Activated CD4-positive, alpha-beta T cell treated with anti-CD3 and anti-CD28 coated beads, Interleukin-10, Interleukin-2, amounts not matched to agents 100 ng/mL and 50 ng/mL, durations not matched to agents 16 hours and 8 hours (primary cell): ENCODE data around the gene ZAP70.
"Not testable (repeated sequence)": the region's sequence is repeated elsewhere in the genome, so short reads cannot be mapped to it uniquely, and the experiment has no call there.

Source experiments
- DNase-seq: peaks from one replicate; pipeline ENCODE4 v3.0.0-alpha.2; 2020

The ZAP70 gene

DNA sequence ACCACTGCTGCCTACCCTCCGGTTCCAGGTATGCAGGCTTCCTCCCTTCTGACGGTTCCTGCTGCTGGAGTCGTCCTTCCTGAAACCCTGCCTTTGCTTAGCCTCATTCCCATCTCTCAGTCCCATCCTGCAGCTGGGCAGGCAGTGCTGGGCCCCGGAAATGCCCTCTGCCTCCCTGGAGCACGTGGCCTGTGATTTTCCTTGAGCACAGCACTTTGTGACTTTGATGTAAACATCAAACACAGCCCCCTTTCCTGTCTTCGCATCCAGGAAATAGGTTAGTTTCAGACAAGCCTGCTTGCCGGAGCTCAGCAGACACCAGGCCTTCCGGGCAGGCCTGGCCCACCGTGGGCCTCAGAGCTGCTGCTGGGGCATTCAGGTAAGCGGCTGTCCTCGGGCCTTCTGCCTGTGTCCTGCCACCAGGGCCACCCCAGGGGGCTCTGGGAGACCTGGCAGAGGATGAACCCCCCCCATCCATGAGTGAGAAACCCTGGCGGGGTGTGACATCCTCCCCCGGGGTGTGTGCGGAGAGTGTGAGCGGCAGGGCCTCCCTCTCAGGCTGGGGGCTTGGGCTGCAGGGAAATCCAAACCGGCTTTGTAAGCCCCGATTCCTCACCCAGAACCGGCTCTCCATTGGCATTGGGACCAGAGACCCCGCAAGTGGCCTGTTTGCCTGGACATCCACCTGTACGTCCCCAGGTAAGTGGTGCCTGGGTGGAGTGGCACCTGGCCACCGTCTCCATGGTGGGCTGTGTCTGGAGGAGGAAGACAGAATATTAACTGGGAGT lies at the start of gene ZAP70:
Gene ZAP70, plus strand, starts transcription at position 281 of the 788 bp plus-strand sequence. CDS start 10,461 bp downstream, outside the sequence.
- peak; percentile 85 for DNase-seq

DNA sequence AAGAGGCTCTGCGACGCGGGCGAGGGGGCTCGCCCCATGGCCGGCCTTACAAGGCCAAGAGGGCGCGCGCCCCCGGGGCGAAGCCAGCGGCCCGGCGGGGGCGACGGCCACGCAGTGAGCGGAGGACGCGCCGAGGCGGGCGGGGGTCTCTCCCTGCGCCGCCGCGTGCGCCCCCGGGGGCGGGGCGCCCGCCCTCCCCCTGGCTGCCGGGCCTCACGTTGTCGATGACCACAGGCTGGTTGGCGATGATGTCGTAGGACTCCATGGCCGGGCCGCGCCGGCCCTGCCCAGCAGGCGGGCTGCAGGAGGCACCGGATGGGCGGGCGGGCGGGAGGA lies 49.8 kb upstream of the ZAP70 start:
- DNase-seq = no peak

DNA sequence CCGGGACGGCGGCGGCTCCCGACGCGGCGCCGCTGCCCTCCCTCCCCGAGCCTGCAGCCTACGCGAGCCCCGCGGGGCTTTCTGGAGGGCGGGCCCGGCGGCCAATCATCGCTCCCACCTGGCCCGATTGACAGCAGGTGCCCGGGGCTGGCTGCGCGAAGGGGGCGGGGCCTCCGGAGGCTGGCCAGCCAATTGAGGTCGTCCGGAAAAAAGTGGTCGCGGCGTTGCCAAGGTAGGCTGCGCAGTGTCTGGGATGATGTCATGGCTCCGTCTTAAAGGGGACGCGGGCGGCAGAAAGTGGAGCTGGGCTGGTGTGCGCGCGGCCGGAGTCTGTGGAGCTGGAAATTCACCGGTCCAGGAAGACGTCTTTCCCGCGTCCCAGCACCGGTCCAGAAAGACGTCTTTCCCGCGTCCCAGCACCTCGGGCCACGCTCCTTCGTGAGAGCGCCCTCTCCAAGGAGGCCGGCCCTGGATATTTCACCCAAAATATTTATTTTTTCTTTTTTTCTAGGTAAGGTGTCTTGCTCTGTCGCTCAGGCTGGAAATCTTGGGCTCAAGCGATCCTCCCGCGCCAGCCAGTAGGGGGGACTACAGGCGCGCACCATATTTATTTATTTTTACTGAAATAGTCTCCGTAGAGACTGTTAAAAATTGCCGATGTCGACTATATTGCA lies 49.3 kb upstream of the ZAP70 start, which contains the start of gene ACTR1B:
Gene ACTR1B, minus strand, starts transcription at position 83 of the 674 bp plus-strand sequence. CDS start 154 bp downstream, outside the sequence.
- peak; percentile 99 for DNase-seq

DNA sequence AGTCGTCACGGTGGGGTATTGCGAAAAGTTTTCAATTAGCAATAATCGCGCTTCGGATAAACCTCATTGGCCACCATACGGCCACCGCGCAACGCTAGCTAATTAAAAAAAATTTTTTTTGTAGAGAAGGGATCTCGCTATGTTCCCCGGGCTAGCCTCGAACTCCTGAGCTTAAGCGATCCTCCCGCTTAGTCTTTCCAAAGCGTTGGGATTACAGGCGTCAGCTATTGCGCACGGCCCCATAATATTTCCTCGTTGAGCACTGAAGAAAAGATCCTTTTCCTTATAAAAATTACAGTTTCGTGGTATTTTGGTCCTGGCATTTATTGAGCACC lies 48.8 kb upstream of the ZAP70 start:
- no peak for DNase-seq

DNA sequence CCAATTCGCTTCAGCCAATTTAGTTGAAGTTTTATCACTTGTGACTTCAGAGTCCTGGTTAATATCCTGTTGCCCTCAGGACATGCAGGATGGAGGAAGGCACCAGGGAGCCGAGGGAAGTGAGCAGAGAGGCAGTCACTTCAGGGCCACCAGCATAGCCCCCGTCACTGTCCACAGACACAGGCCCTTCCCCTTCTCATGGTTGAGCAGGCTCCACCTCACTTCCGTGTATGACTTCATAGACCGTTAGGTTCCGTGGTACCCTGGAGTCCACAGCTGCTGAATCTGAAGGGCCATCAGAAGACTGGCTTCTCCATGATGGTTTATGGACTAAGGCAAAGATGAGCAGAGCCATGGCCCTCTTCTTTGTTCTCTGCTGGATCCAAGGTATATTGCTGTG lies 43.9 kb upstream of the ZAP70 start, which contains the start of gene C2orf92:
Gene C2orf92, plus strand, starts transcription at position 266 of the 400 bp plus-strand sequence. Its CDS starts 76 bp downstream, at position 342.
- no peak for DNase-seq

DNA sequence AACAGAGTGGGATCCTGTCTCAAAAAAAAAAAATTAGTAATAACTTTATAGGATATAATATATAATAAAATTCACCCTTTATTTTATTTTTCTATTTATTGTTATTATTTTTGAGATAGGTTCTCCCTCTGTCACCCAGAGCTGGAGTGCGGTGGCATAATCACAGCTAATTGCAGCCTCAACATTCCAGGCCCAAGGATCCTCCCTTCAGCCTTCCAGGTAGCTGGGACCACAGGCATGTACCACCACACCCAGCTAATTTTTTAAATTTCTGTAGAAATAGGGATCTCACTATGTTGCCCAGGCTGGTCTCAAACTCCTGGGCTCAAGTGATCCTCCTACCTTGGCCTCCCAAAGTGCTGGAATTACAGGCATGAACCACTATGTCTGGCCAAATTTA lies 42.9 kb upstream of the ZAP70 start:
- no peak for DNase-seq

DNA sequence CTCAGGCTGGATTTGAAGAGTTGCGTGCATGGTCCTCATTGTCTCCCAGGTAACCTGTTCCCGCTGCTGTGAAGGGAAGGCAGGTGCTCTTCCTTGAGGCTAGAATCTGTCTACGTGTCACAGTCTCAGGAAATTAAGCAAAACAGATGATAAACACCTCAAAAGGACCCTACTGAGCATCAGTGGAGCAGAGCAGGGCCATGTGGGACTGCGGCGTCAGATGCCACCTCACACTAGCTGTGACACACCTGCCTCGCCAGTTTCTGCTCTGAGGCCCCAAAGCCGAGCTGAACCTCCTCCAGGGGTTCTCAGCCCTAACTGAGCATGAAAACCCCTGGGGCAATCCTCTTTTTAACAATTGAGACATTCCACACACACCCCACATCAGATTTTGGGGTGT lies 41.9 kb upstream of the ZAP70 start:
- no peak for DNase-seq

DNA sequence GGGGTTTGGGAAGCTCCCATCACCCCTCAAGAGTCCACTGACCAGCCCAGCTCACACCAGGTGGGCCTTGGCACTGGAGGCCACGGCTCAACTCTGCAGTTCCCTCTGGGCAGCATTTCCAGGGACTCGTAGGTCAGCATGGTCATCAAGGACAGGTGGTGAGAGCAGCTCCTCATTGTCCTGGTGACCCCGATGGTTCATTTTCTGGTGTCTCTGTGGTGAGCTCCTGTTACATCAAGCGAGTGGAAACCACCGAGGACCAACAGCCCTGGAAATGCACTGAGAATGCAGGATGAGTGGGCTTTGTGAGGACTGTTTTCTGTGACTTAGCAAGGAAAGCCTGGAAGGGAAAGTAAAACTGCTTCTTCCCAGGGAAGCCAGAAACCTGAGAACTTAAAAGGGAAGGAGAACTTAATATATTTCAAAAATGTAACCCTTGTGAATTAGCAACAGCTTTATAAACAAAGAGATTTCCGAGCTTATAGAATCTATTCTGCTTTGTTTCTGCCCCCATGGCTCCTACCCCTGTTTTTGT lies 40.7 kb upstream of the ZAP70 start:
- not testable (repeated sequence) for DNase-seq

DNA sequence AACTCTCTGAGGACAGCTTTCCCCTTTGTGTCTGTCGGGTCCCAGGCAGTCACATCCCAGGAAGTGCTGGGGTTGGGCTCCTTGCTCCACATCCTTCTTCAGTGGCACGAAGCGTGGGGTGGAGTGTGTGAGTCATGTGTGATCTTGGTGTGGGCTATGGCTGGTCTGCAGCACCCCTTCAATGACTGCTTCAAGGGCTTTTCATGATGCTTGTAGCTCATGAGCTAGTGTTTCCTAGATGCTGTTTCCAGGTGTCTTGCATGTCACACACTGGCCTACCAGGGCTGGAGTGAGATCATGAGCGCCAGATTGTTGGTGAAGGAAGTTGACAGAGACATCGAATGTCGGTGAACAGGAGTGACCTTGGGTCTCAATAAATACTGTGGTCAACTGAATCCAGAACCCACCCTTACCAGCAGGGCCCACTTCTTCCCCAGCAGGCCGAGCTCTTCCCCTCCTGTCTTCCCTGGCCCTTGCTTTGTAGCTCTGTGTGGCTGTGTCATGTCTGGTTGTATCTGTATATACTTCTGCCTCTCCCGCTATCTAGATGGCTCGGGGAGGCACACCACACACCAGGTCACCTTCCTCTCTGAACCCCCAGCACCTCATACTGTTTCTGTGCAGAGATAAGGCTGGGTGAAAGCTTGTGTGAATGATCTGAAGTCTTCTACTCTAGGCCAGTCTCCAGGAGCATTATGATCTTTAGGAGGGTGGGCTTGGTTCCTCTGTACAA lies 40.0 kb upstream of the ZAP70 start:
- peak; percentile 31 for DNase-seq

DNA sequence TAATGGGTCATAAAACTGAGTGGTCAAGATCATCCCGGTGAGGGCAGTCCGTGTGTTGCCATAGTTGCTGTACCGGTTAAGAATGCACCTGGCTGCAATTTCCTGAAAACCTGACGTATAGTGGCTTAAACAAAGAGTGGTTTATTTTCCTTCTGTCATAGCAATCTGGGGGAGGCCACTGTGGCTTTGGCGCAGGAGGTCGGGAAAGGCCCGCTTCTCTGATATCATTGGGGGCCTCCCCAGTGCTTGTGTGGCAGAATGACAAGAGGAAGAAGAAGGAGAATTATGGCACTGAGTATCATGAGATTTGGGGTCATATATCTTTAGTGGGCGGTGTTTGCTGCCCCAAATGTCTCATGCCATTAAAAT lies 39.5 kb upstream of the ZAP70 start:
- peak; percentile 32 for DNase-seq

DNA sequence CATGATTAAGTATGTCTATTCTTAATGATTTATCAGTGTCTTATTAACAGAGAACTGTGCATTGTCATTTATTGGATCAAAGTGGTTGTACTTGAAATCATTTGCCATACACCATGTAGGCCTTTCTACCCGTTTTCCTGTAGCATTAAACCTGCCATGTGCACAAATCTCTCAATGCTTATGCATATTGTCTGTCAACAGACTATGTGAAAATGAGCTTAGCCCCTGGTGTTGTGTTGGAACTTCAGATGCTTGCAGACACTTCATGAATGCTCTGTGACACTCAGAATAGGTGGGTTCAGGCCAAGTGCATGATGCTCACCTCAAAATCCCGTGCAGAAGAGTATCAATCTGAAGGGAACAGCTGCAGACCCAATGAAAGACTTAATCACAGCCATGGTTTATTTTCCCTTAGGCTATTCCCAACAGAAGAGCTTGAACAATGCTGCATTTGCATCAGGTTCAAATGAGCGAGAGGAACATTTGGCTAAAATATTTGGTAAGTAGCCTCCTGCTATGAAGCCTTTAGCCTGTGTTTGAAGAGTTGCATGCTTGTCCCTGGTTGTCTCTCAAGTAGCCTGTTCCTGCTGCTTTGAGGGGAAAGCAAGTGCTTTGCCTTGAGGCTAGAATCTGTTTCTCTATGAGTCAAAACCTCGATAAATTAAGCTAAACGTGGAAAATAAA lies 37.8 kb upstream of the ZAP70 start:
- DNase-seq = no peak

DNA sequence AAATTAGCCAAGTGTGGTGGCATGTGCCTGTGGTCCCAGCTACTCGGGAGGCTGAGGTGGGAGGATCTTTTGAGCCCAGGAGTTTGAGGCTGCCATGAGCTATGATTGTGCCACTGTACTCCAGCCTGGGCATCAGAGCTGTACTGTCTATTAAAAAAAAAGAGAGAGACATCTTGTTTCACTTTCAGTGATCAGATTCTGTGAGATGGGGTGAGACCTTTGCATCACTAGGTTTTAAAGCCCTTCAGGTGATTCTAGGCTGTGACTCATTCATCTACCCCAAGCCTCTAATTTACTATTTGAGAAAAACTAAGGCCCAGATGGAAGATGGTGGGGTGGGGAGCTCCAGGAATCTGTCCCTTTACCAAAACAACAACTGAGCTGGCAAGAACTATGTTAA lies 36.8 kb upstream of the ZAP70 start:
- peak; percentile 45 for DNase-seq

DNA sequence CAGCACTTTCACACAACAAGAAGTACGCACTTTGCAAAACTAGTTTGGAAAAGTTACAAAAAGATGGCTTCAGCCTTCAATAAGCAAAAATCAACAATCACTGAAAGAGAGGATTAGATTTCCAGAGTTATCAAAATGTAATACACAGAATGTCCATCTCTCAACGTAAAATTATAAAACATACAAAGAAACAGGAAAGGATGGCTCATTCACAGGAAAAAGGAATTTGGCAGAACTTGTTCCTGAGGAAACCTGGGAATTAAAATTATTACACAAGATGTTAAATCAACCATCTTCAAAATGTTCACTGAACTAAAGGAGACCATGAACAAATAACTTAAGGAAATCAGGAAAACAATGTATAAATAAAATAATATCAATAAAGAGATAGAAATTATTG lies 35.9 kb upstream of the ZAP70 start:
- DNase-seq = no peak

DNA sequence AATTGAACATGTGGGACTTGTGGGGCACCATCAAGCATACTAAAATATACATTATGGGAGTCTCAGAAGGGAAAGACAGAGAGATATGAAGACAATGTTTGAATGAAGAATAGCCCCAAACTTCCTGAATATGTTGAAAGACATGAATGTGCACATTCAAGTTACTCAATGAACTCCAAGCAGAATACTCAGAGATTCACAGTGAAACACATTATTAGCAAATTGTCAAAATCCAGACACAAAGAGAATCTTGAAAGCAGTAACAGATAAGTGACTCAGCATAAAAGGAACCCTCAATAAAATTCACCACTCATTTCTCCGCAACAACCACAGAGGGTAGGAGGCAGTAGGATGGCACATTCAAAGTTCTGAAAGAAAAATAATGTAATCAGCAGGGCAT lies 35.1 kb upstream of the ZAP70 start:
- no peak for DNase-seq

DNA sequence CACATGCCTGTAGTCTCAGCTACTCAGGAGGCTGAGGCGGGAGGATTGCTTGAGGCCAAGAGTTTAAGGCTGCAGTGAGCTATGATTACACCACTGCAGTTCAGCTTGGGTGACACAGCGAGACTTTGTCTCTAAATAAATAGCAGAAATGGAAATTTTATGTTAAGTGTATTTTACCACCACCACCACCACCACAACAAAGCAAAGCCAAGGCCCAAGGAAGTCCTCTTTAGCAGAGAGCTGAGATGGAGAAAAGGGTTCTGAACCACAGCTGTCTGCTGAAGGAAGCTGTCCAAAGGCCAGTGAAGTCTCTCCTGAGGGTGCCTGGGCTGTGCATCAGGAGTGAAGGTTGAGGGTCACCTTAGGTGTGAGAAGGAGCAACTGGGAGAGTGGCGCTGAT lies 26.1 kb upstream of the ZAP70 start:
- DNase-seq = peak; percentile 26

DNA sequence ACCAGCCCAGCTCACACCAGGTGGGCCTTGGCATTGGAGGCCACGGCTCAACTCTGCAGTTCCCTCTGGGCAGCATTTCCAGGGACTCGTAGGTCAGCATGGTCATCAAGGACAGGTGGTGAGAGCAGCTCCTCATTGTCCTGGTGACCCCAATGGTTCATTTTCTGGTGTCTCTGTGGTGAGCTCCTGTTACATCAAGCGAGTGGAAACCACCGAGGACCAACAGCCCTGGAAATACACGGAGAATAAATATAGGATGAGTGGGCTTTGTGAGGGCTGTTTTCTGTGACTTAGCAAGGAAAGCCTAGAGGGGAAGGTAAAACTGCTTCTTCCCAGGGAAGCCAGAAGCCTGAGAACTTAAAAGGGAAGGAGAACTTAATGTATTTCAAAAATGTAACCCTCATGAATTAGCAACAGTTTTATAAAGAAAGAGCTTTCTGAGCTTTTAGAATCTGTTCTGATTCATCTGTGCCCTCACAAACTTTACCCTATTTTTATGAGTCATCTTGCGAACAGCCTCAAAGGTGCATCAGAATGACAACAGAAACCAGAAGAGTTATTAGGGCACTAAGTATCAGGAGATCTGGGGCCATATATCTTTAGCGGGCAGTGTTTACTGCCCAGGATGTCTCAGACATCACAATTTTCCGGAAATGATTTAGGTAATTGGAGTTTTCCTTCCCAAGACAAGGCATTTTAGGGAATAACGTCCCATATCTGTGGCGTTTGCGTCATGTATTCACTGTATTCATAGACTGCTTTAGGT lies 25.1 kb upstream of the ZAP70 start:
- peak; percentile 80 for DNase-seq

DNA sequence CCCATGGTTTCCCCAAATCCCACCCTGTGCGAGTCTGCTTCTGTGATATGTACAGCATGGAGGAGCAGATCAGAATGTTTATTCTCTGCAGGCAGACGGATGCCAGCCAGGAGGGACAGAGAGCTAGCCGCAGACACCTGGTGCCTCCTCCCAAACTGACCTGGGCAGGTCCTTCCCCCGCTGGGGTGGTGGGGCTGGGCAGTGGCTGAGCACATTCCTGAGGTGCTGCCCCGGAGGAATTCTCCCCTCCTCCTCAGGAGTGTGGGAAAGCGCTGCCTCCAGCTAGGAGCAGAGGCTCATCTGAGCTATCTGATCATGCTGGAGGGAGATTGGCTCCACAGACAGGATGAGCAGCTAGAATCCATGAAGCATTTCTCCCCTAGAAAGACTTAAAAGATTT lies 22.2 kb upstream of the ZAP70 start:
- no peak for DNase-seq

DNA sequence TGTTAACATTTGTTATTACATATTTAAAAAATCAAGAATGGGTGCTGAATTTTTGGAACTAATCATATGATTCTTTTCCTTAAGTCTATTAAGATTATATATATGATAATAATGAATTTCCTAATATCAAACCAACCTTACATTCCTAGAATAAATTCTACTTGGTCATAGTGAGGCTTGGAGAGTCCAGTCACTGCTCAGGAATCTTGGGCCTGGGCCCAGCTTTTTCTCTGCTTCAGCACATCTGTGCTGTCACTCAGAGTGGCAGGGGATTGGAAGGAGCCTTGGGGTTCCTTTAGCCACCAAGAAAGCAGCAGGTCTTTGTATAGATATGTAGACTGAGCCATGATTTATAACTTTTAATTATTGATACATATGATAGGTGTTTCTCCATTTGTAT lies 19.9 kb upstream of the ZAP70 start:
- no peak for DNase-seq

DNA sequence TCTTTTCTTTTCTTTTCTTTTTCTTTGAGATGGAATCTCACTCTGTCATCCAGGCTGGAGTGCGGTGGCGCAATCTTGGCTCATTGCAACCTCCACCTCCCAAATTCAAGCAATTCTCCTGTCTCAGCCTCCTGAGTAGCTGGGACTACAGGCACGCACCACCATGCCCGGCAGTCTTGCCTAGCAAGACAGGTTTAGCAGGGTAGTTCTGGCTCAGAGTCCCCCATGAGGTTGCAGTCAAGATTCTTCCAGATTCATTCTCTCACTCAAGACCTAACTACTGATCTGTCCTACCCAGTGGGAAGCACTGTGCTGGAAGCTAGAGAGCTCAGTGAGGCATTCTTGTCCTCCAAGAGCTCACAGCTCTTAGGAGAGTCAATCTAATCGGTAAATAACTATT lies 17.6 kb upstream of the ZAP70 start:
- DNase-seq = no peak

DNA sequence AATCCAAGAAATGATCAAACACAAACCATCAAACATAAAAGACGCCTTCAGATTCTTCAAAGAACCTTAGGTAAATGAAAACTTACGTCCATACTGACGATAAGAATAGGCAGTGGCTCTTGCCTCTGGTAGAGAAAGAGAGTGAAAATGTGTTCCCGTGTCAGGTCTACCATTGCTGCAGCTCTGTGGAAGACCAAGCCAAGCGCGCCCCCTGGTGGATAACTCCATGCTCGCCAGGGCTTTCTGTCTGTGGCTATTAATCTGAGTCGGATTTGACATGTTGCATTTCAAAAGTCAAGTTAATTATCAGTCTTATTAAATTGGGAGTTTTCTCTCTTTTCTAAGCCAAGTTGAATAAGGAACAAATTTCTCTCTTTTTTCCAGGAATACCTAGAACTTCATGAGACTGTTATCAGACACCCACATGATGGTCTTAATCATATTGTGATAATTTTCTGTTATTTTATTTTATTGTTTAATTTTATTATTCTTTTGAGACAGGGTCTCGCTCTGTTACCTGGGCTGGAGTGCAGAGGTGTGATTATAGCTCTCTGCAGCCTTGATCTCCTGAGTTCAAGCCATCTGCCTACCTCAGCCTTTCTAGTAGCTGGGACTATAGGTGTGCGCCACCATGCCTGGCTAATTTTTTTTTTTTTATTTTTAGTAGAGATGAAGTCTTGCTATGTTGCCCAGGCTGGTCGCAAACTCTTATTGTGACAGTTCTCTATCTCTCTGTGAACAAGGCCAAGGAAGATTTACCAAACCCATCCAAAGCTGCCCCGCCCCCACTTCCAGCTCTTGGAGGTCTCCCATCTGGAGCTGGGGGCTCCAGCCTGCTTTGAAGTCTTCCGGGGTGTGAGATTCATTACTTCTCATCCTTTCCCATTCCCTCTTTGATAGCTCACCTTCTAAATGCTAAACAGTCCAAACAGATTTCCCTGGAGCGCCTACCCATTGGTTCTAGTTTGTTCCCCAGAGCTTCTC lies 15.8 kb upstream of the ZAP70 start:
- DNase-seq = peak; percentile 93

DNA sequence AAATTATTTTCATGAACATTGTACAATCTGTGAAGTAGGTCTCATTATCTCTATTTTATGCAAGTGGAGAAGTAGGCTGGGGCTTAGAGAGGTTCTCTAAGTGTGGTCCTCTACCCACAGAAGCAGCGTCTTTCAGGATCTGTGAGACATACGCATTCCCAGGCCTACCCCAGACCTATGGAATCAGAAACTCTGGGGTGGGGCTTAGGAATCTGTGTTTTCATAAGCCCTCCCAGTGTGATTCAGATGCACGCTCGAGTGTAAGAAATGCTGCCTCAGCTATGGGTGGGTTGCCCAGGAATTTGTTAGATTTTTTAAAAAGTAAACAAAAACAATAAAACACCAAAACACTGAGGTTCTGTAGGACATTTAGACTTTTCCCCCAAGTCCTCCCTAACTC lies 14.8 kb upstream of the ZAP70 start:
- DNase-seq = no peak
